ENCODE measurements around the gene CYP4V2. TPM values are rescaled to one million over a fixed set of nuclear protein-coding genes. Genes with fewer than 3 reads are reported as not detected.
A peak's percentile ranks its signal among the peaks of the same experiment; 100 is the strongest.
"Not testable (repeated sequence)": the region's sequence is repeated elsewhere in the genome, so short reads cannot be mapped to it uniquely, and the experiment has no call there.

CYP4V2 gene
- total and polyA plus RNA-seq, 2 experiments from 2014 or later = 1.5 to 3.1 TPM

- no peaks in the 10 kb centered on the region for H3K27me3 ChIP-seq (ENCODE audit: insufficient read depth)
- TF ChIP-seq POLR2AphosphoS5 (IDR thresholded peaks at IDR 0.05; ENCODE audit: low read depth) (0 out of 2 replicates have a peak, but pooled peaks have one; percentile 28), EZH2phosphoT487 (IDR thresholded peaks at IDR 0.05; ENCODE audit: unreplicated experiment) (no peak)
- Mint-ChIP-seq H3K4me1 (peaks cover 12% of the 10 kb centered on the region), H3K9me3 (peaks cover 5% of the 10 kb centered on the region; the same call in 2 of the 3 replicates), H3K36me3 (ENCODE audit: low read depth) (peaks cover 5% of the 10 kb centered on the region), H3K27ac (no peak overlapping the region; the same call in 1 of the 2 replicates), H3K27me3 (ENCODE audit: insufficient read depth, low read depth, poor library complexity) (peaks cover 12% of the 10 kb centered on the region), H3K4me3 (no peak overlapping the region; the same call in 1 of the 3 replicates)
- H3K4me3 ChIP-seq = peak overlapping the region; percentile 21; the same call in 1 of the 2 replicates
- peaks cover 32% of the 10 kb centered on the region for H3K79me2 ChIP-seq (replicated peaks; ENCODE audit: insufficient read depth)
- peaks cover 18% of the 10 kb centered on the region for H3K4me1 ChIP-seq (ENCODE audit: insufficient read depth)
- peak overlapping the region; percentile 66 for H3K4me2 ChIP-seq
- no peak for DNase-seq (ENCODE audit: low spot score)
- H3K36me3 ChIP-seq (ENCODE audit: insufficient read depth) = no peaks in the 10 kb centered on the region; the same call in 1 of the 2 replicates
- ATAC-seq = no peak
- no peaks in the 10 kb centered on the region for H4K20me1 ChIP-seq (replicated peaks; ENCODE audit: insufficient read depth)
- no peaks in the 10 kb centered on the region for H3K9me2 ChIP-seq (ENCODE audit: insufficient read depth)
- peaks cover 17% of the 10 kb centered on the region for H3F3A ChIP-seq (replicated peaks; ENCODE audit: low read depth)
- H3K27ac ChIP-seq (ENCODE audit: low read depth) = peak overlapping the region; percentile 94
- H2AFZ ChIP-seq = no peak overlapping the region
These were observed 50.2 kb downstream of the CYP4V2 start for GRCh38 chr4:186241616-186242015.

GRCh38 chr4:186242031-186242430 lies 50.7 kb downstream of the CYP4V2 start:
- H3K79me2 ChIP-seq (replicated peaks; ENCODE audit: insufficient read depth) = peaks cover 36% of the 10 kb centered on the region
- peak overlapping the region; percentile 98 for H3K27ac ChIP-seq (ENCODE audit: low read depth)
- H3K27ac Mint-ChIP-seq; H2AFZ ChIP-seq; H3K9me3 Mint-ChIP-seq; H3K36me3 ChIP-seq (ENCODE audit: insufficient read depth); H4K20me1 ChIP-seq (replicated peaks; ENCODE audit: insufficient read depth); H3K4me3 Mint-ChIP-seq; H3K9me2 ChIP-seq (ENCODE audit: insufficient read depth); H3K36me3 Mint-ChIP-seq (ENCODE audit: low read depth); H3K27me3 ChIP-seq (ENCODE audit: insufficient read depth): not testable (repeated sequence)
- H3K4me3 ChIP-seq = peak overlapping the region; percentile 57
- H3F3A ChIP-seq (replicated peaks; ENCODE audit: low read depth) = peaks cover 17% of the 10 kb centered on the region
- Mint-ChIP-seq H3K27me3 (ENCODE audit: insufficient read depth, low read depth, poor library complexity) (peaks cover 16% of the 10 kb centered on the region), H3K4me1 (peaks cover 16% of the 10 kb centered on the region)
- ATAC-seq (peak; percentile 9), DNase-seq (ENCODE audit: low spot score) (peak; percentile 57)
- peak overlapping the region; percentile 66 for H3K4me2 ChIP-seq
- H3K4me1 ChIP-seq (ENCODE audit: insufficient read depth) = peaks cover 18% of the 10 kb centered on the region

DNA sequence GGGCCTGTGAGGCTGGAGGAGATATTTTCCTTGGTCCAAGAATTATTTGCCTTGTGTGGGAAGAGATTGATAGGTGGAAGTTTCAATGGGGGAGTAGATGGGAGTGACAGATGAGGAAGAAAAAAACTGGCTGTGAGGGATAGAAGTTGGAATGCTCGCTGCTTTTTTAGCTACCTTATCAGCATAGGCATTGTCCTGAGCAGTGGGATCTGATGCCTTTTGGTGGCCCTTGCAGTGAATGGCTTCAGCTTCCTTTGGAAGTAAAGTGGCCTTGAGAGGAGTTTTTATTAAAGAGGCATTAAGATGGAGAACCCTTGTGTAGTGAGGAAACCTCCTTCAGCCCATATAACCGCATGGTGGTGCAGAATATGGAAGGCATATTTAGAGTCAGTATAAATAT lies 52.0 kb downstream of the CYP4V2 start:
- DNase-seq (ENCODE audit: low spot score) (peak; percentile 46), ATAC-seq (no peak)
- Histone ChIP-seq H3F3A (replicated peaks; ENCODE audit: low read depth) (peaks cover 17% of the 10 kb centered on the region), H3K36me3 (ENCODE audit: insufficient read depth) (no peaks in the 10 kb centered on the region; the same call in 1 of the 2 replicates), H3K79me2 (replicated peaks; ENCODE audit: insufficient read depth) (peaks cover 37% of the 10 kb centered on the region), H2AFZ (no peak overlapping the region), H3K4me3 (peak overlapping the region; percentile 57), H4K20me1 (replicated peaks; ENCODE audit: insufficient read depth) (no peaks in the 10 kb centered on the region), H3K9me2 (ENCODE audit: insufficient read depth) (no peaks in the 10 kb centered on the region), H3K27ac (ENCODE audit: low read depth) (peak overlapping the region; percentile 98), H3K27me3 (ENCODE audit: insufficient read depth) (no peaks in the 10 kb centered on the region), H3K4me1 (ENCODE audit: insufficient read depth) (peaks cover 21% of the 10 kb centered on the region), H3K4me2 (peak overlapping the region; percentile 66)
- no peak for TF ChIP-seq ETS1 (IDR thresholded peaks at IDR 0.05)
- TF ChIP-seq ZNF462 (CRISPR knock-in tag; IDR thresholded peaks at IDR 0.05) = 0 out of 2 replicates have a peak, but pooled peaks have one; percentile 33
- H3K36me3 Mint-ChIP-seq (ENCODE audit: low read depth) = peaks cover 6% of the 10 kb centered on the region
- no peak overlapping the region for H3K4me3 Mint-ChIP-seq
- peaks cover 23% of the 10 kb centered on the region for H3K4me1 Mint-ChIP-seq
- peaks cover 17% of the 10 kb centered on the region for H3K27me3 Mint-ChIP-seq (ENCODE audit: insufficient read depth, low read depth, poor library complexity)
- no peak overlapping the region for H3K27ac Mint-ChIP-seq
- H3K9me3 Mint-ChIP-seq = peaks cover 6% of the 10 kb centered on the region
